PC-9 (cell line): ENCODE measurements around the gene DNAH2.

Source experiments
- EZH2 ChIP-seq: fragments of 200-600 bp; sonication (generic); IDR thresholded peaks from 2 replicates; pipeline ENCODE4 v1.8.0; 2017; ENCODE audit warnings: antibody characterized with exemption, low read depth
- TF ChIP-seq, protein P1 (sequence below): fragments of 200-600 bp; sonication (generic); conservative IDR thresholded peaks from 2 replicates; pipeline ENCODE4 v1.6.1; 2017; ENCODE audit warnings: mixed run types, antibody characterized with exemption, mild to moderate bottlenecking, moderate library complexity

DNA sequence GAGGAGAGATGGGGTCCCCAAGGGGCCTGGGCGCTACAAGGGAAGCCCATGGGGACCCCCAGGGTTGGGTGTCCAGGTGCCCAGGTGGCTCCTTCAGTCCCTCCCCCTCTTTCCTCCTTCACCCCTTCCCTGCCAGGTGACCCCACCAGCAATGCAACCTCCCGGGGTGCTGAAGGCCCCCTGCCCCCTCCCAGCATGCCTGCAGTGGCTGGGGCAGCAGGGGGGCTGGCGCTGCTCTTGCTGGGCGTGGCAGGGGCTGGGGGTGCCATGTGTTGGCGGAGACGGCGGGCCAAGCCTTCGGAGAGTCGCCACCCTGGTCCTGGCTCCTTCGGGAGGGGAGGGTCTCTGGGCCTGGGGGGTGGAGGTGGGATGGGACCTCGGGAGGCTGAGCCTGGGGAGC lies 8.5 kb upstream of the DNAH2 start:
- TF ChIP-seq, protein P1, sequence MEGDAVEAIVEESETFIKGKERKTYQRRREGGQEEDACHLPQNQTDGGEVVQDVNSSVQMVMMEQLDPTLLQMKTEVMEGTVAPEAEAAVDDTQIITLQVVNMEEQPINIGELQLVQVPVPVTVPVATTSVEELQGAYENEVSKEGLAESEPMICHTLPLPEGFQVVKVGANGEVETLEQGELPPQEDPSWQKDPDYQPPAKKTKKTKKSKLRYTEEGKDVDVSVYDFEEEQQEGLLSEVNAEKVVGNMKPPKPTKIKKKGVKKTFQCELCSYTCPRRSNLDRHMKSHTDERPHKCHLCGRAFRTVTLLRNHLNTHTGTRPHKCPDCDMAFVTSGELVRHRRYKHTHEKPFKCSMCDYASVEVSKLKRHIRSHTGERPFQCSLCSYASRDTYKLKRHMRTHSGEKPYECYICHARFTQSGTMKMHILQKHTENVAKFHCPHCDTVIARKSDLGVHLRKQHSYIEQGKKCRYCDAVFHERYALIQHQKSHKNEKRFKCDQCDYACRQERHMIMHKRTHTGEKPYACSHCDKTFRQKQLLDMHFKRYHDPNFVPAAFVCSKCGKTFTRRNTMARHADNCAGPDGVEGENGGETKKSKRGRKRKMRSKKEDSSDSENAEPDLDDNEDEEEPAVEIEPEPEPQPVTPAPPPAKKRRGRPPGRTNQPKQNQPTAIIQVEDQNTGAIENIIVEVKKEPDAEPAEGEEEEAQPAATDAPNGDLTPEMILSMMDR, result no peak
- TF ChIP-seq EZH2, result no peak
